ENCODE data around the gene CCNQ.

DNA sequence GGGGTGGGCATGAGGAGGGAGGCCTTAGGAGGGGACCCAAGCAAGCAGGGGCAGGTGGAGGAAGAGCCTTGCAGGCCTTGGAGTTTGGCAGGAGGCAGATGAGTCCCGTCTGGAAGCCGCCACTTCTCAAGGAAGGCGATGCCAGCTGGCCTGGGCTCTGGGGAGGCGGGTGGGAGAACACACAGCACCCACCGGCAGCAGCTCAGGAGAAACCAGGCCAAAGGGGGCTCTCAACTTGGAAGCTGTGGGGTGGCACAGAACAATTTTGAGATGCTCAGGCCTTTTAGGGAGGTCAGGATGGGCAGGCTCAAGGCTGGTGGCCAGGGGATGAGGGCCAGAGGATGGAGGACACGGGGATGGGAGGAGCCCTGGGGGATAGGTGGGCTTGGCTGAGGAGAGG lies 36.4 kb upstream of the CCNQ start:
- TF ChIP-seq, protein P1, sequence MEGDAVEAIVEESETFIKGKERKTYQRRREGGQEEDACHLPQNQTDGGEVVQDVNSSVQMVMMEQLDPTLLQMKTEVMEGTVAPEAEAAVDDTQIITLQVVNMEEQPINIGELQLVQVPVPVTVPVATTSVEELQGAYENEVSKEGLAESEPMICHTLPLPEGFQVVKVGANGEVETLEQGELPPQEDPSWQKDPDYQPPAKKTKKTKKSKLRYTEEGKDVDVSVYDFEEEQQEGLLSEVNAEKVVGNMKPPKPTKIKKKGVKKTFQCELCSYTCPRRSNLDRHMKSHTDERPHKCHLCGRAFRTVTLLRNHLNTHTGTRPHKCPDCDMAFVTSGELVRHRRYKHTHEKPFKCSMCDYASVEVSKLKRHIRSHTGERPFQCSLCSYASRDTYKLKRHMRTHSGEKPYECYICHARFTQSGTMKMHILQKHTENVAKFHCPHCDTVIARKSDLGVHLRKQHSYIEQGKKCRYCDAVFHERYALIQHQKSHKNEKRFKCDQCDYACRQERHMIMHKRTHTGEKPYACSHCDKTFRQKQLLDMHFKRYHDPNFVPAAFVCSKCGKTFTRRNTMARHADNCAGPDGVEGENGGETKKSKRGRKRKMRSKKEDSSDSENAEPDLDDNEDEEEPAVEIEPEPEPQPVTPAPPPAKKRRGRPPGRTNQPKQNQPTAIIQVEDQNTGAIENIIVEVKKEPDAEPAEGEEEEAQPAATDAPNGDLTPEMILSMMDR (IDR thresholded peaks at IDR 0.05 in 2 of 3, conservative IDR thresholded peaks at IDR 0.05 in 1 of 3; ENCODE audit: borderline replicate concordance in 1 of 3, insufficient read depth in 1 of 3, low read depth in 2 of 3, low read length in 2 of 3): no peak
- no peak for TF ChIP-seq SRF (IDR thresholded peaks at IDR 0.05; ENCODE audit: low read depth)
- TF ChIP-seq POLR2A (IDR thresholded peaks at IDR 0.05; ENCODE audit: borderline replicate concordance, extremely low read depth, insufficient read depth, insufficient read length): no peak
- TF ChIP-seq, protein P2, sequence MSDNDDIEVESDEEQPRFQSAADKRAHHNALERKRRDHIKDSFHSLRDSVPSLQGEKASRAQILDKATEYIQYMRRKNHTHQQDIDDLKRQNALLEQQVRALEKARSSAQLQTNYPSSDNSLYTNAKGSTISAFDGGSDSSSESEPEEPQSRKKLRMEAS (IDR thresholded peaks at IDR 0.05): no peak
- TF ChIP-seq EZH2 (IDR thresholded peaks at IDR 0.05): no peak
